Upper lobe of left lung (tissue), 6 donors: ENCODE measurements around the gene MRPL37. TPM values are rescaled to one million over a fixed set of nuclear protein-coding genes. Genes with fewer than 3 reads are reported as not detected.
"Not testable (repeated sequence)": the region's sequence is repeated elsewhere in the genome, so short reads cannot be mapped to it uniquely, and the experiment has no call there.

ENCODE experiments used
- ATAC-seq, 2 donors: fragments of 200-7000 bp; cut with Tn5 transposase; one replicate each; pipeline ENCODE4 v1.9.1; 2022; ENCODE audit warnings: mild to moderate bottlenecking in 2 of 2, moderate library complexity in 2 of 2; ENCODE audit not compliant: low FRiP score in 2 of 2
- DNase-seq, 2 donors: peaks; one replicate each; pipeline ENCODE4 v3.0.0-alpha.2; 2019 to 2020
- H3K27ac ChIP-seq, 4 donors: fragments of 200-600 bp; sonication (generic); one replicate each; pipeline ENCODE4 v1.5.1; 2016 to 2019
- H3K27me3 ChIP-seq, 4 donors: fragments of 200-600 bp; sonication (generic); one replicate each; pipeline ENCODE4 v1.5.1; 2017 to 2019
- H3K36me3 ChIP-seq, 4 donors: fragments of 200-600 bp; sonication (generic); one replicate each; pipeline ENCODE4 v1.5.1; 2016 to 2019
- H3K4me1 ChIP-seq, 4 donors: fragments of 200-600 bp; sonication (generic); one replicate each; pipeline ENCODE4 v1.5.1; 2018 to 2019
- H3K4me3 ChIP-seq, 4 donors: fragments of 200-600 bp; sonication (generic); one replicate each; pipeline ENCODE4 v1.5.1; 2017 to 2019; ENCODE audit warnings: mild to moderate bottlenecking in 2 of 4, moderate library complexity in 1 of 4
- H3K9me3 ChIP-seq, 4 donors: fragments of 200-600 bp; sonication (generic); one replicate each; pipeline ENCODE4 v1.5.1; 2018 to 2019
- EP300 ChIP-seq, 4 donors: sonication (generic); formaldehyde crosslinking; IDR thresholded peaks; one replicate each; pipeline ENCODE4 v1.5.1; 2017; ENCODE audit warnings: antibody characterized with exemption in 4 of 4, control low read depth in 2 of 4
- POLR2A ChIP-seq, 4 donors: fragments of 450-650 bp; IDR thresholded peaks; one replicate each; pipeline ENCODE4 v1.5.1; 2016 to 2017; ENCODE audit warnings: antibody characterized with exemption in 4 of 4, mild to moderate bottlenecking in 2 of 4
- POLR2AphosphoS5 ChIP-seq, 2 donors: sonication (generic); formaldehyde crosslinking; IDR thresholded peaks; one replicate each; pipeline ENCODE4 v1.5.1; 2017; ENCODE audit warnings: antibody characterized with exemption in 2 of 2
- WGBS, 2 donors: methylation state at CpG; one replicate each; pipeline ENCODE4 v1.1.5; 2017 to 2018; 5-methylcytosine and 5-hydroxymethylcytosine counted together
- total RNA-seq, 6 donors: library from RNA; depleted of rRNA in 4 of 6; stranded (reverse); fragments of >200 nt in 4 of 6; gene quantifications; one replicate each; pipeline versions ENCODE4 v1.1.0 to v1.2.1, GENCODE V29; 2016 to 2021
- TF ChIP-seq, protein P1 (sequence below), 6 experiments: fragments of 450-650 bp in 4 of 6; fragments of 200-600 bp in 2 of 6; sonication (generic) in 2 of 6; IDR thresholded peaks; one replicate each; pipeline ENCODE4 v1.5.1; 2016 to 2019; ENCODE audit warnings: antibody characterized with exemption in 6 of 6
- donor health status: DM: no; HTN: no; CAD: no; lungs with moderate emphysema.
- donor health status: DM: no; HTN: yes; CAD: no; lungs with severe emphysema.

Gene MRPL37
- total RNA-seq, 6 donors from 2014 or later, result 33.2 to 58.2 (median 47.0) TPM

DNA sequence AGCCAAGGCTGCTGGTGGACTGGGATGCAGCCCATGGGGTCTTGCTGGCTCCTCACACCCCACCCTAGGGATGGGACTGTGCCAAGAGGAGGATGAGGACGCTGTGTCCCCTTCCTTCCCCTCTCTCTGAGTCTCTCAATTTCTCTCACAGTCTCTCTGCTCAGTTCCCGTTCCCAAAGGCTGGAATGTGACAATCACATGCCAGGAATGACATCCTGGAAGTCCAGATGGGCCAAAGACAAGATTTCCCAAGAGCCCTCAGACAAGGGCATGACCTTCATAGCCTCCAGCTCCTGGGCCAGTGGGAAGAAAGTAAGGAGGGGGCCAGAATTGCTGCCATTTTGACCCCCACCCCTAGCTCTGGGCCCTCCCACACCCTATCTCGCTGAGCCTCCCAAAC, 39.6 kb upstream of the MRPL37 start:
- peak overlapping the region in 1 of 4 donors; percentile 6 for H3K27ac ChIP-seq
- no peaks in the 10 kb centered on the region for H3K9me3 ChIP-seq
- no peak for DNase-seq
- H3K4me1 ChIP-seq, result no peaks in the 10 kb centered on the region
- no peaks in the 10 kb centered on the region for H3K36me3 ChIP-seq
- 51 to 63% methylated on average over 2 to 3 of the region's 3 CpGs for WGBS, 2 donors
- H3K27me3 ChIP-seq, result no peaks in the 10 kb centered on the region
- ATAC-seq, result no peak
- TF ChIP-seq EP300 (IDR thresholded peaks at IDR 0.05) (peak in 1 of 4 donors; percentile 56), POLR2A (IDR thresholded peaks at IDR 0.05) (no peak), POLR2AphosphoS5 (IDR thresholded peaks at IDR 0.05) (peak; percentile 10)
- TF ChIP-seq, protein P1, sequence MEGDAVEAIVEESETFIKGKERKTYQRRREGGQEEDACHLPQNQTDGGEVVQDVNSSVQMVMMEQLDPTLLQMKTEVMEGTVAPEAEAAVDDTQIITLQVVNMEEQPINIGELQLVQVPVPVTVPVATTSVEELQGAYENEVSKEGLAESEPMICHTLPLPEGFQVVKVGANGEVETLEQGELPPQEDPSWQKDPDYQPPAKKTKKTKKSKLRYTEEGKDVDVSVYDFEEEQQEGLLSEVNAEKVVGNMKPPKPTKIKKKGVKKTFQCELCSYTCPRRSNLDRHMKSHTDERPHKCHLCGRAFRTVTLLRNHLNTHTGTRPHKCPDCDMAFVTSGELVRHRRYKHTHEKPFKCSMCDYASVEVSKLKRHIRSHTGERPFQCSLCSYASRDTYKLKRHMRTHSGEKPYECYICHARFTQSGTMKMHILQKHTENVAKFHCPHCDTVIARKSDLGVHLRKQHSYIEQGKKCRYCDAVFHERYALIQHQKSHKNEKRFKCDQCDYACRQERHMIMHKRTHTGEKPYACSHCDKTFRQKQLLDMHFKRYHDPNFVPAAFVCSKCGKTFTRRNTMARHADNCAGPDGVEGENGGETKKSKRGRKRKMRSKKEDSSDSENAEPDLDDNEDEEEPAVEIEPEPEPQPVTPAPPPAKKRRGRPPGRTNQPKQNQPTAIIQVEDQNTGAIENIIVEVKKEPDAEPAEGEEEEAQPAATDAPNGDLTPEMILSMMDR (IDR thresholded peaks at IDR 0.05), result no peak
- H3K4me3 ChIP-seq, result no peak overlapping the region

- no peak for DNase-seq
- ATAC-seq, result no peak
- TF ChIP-seq, protein P1 (IDR thresholded peaks at IDR 0.05), result no peak
- TF ChIP-seq POLR2AphosphoS5 (IDR thresholded peaks at IDR 0.05) (no peak), EP300 (IDR thresholded peaks at IDR 0.05) (no peak), POLR2A (IDR thresholded peaks at IDR 0.05) (no peak)
- WGBS, 2 donors, result 77% methylated on average over 6 of the region's 6 CpGs
- no peaks in the 10 kb centered on the region for H3K4me1 ChIP-seq
- no peaks in the 10 kb centered on the region for H3K9me3 ChIP-seq
- no peak overlapping the region for H3K27ac ChIP-seq
- H3K4me3 ChIP-seq, result no peak overlapping the region
- H3K27me3 ChIP-seq, result no peaks in the 10 kb centered on the region
- H3K36me3 ChIP-seq, result no peaks in the 10 kb centered on the region
Observed at GRCh38 chr1:54161495-54162168, 38.3 kb upstream of the MRPL37 start.

DNA sequence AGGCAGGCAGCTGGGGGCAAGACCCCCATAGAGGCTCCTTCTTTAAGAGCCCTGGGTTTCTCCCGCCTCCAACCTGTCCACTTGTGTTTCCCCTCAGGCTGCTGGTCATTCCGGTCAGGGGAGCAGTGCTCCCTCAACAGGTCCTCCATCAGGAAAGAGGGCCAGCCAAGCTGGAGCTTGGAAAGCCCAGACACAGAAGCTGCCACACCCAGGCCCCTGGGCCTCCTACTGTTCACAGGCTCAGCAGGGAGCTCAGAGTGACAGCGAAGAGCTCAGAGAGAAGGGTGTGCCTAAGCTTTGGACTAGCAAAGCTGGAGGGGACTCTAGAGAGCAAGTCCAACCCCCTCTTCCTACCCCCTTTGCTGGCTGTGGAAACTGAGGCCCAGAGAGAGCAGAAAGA, 36.9 kb upstream of the MRPL37 start:
- WGBS, 2 donors, result 55 to 84% methylated on average over 1 to 3 of the region's 3 CpGs
- Histone ChIP-seq H3K4me1 (no peaks in the 10 kb centered on the region), H3K27ac (no peak overlapping the region), H3K9me3 (no peaks in the 10 kb centered on the region), H3K27me3 (no peaks in the 10 kb centered on the region), H3K4me3 (no peak overlapping the region), H3K36me3 (no peaks in the 10 kb centered on the region)
- ATAC-seq, result no peak
- TF ChIP-seq POLR2A (IDR thresholded peaks at IDR 0.05) (no peak), POLR2AphosphoS5 (IDR thresholded peaks at IDR 0.05) (no peak), EP300 (IDR thresholded peaks at IDR 0.05) (no peak)
- TF ChIP-seq, protein P1 (IDR thresholded peaks at IDR 0.05), result no peak
- no peak for DNase-seq

DNA sequence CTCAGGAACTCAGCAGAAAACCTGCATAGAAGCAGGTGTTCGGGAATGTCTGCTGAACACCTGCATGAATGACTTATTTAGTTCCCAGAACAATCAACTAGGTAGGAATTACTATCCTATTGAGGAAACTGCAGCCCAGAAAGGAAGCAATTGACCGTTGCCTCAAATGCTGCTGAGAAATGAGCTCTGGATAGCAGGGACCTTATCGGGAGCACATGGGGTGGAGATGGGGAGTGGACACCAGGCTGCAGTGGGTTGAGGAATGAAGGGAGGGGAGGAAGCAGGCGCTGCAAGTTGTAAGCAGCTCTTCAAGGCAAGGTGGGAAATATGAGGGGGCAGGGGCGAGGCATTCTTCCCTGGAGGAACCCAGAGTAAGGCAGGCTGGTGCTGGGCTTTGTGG, 36.4 kb upstream of the MRPL37 start:
- H3K27me3 ChIP-seq, result no peaks in the 10 kb centered on the region
- no peak overlapping the region for H3K4me3 ChIP-seq
- DNase-seq (no peak), ATAC-seq (no peak)
- H3K4me1 ChIP-seq, result no peaks in the 10 kb centered on the region
- no peak overlapping the region for H3K27ac ChIP-seq
- 82 to 86% methylated on average over 5 of the region's 5 CpGs for WGBS, 2 donors
- TF ChIP-seq POLR2A (IDR thresholded peaks at IDR 0.05) (no peak), EP300 (IDR thresholded peaks at IDR 0.05) (no peak), POLR2AphosphoS5 (IDR thresholded peaks at IDR 0.05) (no peak)
- TF ChIP-seq, protein P1 (IDR thresholded peaks at IDR 0.05), result no peak
- H3K9me3 ChIP-seq, result no peaks in the 10 kb centered on the region
- no peaks in the 10 kb centered on the region for H3K36me3 ChIP-seq

DNA sequence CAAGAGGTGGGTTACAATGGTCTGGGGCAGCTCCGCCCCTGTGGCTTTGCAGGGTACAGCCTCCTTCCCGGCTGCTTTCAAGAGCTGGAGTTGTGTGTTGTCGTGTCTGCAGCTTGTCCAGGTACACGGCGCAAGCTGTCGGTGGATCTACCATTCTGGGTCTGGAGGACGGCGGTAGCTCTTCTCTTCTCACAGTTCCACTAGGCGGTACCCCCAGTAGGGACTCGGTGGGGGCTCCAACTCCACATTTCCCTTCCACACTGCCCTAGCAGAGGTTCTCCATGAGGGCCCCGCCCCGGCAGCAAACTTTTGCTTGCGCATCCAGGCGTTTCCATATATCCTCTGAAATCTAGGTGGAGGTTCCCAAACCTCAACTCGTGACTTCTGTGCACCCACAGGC, 34.8 kb upstream of the MRPL37 start:
- no peak for DNase-seq
- ATAC-seq, result no peak
- Histone ChIP-seq H3K36me3 (no peaks in the 10 kb centered on the region), H3K9me3 (no peaks in the 10 kb centered on the region), H3K27me3 (no peaks in the 10 kb centered on the region), H3K27ac (no peak overlapping the region), H3K4me3 (no peak overlapping the region), H3K4me1 (no peaks in the 10 kb centered on the region)
- TF ChIP-seq, protein P1 (IDR thresholded peaks at IDR 0.05), result no peak
- TF ChIP-seq POLR2A (IDR thresholded peaks at IDR 0.05) (no peak), EP300 (IDR thresholded peaks at IDR 0.05) (no peak), POLR2AphosphoS5 (IDR thresholded peaks at IDR 0.05) (no peak)
- WGBS, 2 donors, result 91 to 93% methylated on average over 15 of the region's 15 CpGs

DNA sequence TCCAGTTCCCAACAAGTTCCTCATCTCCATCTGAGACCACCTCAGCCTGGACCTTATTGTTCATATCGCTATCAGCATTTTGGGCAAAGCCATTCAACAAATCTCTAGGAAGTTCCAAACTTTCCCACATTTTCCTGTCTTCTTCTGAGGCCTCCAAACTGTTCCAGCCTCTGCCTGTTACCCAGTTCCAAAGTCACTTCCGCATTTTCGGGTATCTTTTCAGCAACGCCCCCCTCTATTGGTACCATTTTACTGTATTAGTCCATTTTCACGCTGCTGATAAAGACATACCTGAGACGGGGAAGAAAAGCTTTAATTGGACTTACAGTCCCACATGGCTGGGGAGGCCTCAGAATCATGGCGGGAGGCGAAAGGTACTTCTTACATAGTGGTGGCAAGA, 33.6 kb upstream of the MRPL37 start:
- H3K4me1 ChIP-seq, DNase-seq, ATAC-seq, H3K27me3 ChIP-seq, H3K9me3 ChIP-seq, H3K4me3 ChIP-seq, H3K27ac ChIP-seq, H3K36me3 ChIP-seq: not testable (repeated sequence)
- whole genome bisulfite sequencing, 2 donors, result 94% methylated on average over 8 of the region's 8 CpGs
